SK-N-DZ (cell line): Measurements from ENCODE around the gene LRCOL1.
"Not testable (repeated sequence)": the region's sequence is repeated elsewhere in the genome, so short reads cannot be mapped to it uniquely, and the experiment has no call there.

Experiments
- DNase-seq: peaks from one replicate; pipeline ENCODE4 v3.0.0-alpha.2; 2015; ENCODE audit warnings: low spot score

The LRCOL1 gene

GRCh38 chr12:132602572-132603239 is 7.7 kb downstream of the LRCOL1 start:
- no peak for DNase-seq

- DNase-seq, result no peak
Measured at GRCh38 chr12:132601171-132601883, 9.1 kb downstream of the LRCOL1 start.

GRCh38 chr12:132600048-132601032 is 10.0 kb downstream of the LRCOL1 start:
- DNase-seq, result peak; percentile 75

- not testable (repeated sequence) for DNase-seq
Measured at GRCh38 chr12:132599502-132599901, 10.9 kb downstream of the LRCOL1 start.

GRCh38 chr12:132597333-132598316 is 12.8 kb downstream of the LRCOL1 start:
- DNase-seq, result peak; percentile 76

- no peak for DNase-seq
Measured at GRCh38 chr12:132596016-132596415, 14.4 kb downstream of the LRCOL1 start.

- DNase-seq, result no peak
Measured at GRCh38 chr12:132595183-132595582, 15.2 kb downstream of the LRCOL1 start.

- DNase-seq, result peak; percentile 99
Measured at GRCh38 chr12:132593938-132594358, 16.4 kb downstream of the LRCOL1 start.

- DNase-seq, result no peak
Measured at GRCh38 chr12:132593521-132593920, 16.9 kb downstream of the LRCOL1 start.

- DNase-seq, result no peak
Measured at GRCh38 chr12:132593071-132593470, 17.3 kb downstream of the LRCOL1 start.

GRCh38 chr12:132592282-132592970 is 18.0 kb downstream of the LRCOL1 start:
- no peak for DNase-seq

GRCh38 chr12:132591107-132591935 is 19.1 kb downstream of the LRCOL1 start:
- DNase-seq, result no peak

GRCh38 chr12:132588821-132589669 is 21.3 kb downstream of the LRCOL1 start:
- DNase-seq, result no peak

GRCh38 chr12:132588319-132588718 is 22.1 kb downstream of the LRCOL1 start:
- no peak for DNase-seq

- no peak for DNase-seq
Measured at GRCh38 chr12:132587781-132588180, 22.6 kb downstream of the LRCOL1 start.

GRCh38 chr12:132586929-132587328 is 23.5 kb downstream of the LRCOL1 start:
- DNase-seq, result no peak

- DNase-seq, result no peak
Measured at GRCh38 chr12:132585177-132585576, 25.2 kb downstream of the LRCOL1 start.

GRCh38 chr12:132584429-132584828 is 26.0 kb downstream of the LRCOL1 start:
- DNase-seq, result no peak
